ENCODE data around the gene NLGN1.

NLGN1 gene

GRCh38 chr3:173652093-173652492, 254.5 kb downstream of the NLGN1 start:
- no peak for ATAC-seq

GRCh38 chr3:173653781-173654180, 256.2 kb downstream of the NLGN1 start:
- no peak for ATAC-seq
- no peak for TF ChIP-seq ZNF8 (CRISPR knock-in tag; IDR thresholded peaks at IDR 0.05)
- TF ChIP-seq TCF4 (CRISPR knock-in tag; IDR thresholded peaks at IDR 0.05; ENCODE audit: borderline replicate concordance): no peak
- TF ChIP-seq POU6F1 (CRISPR knock-in tag; IDR thresholded peaks at IDR 0.05; ENCODE audit: borderline replicate concordance, low read depth): no peak
- TF ChIP-seq PPARA (CRISPR knock-in tag; IDR thresholded peaks at IDR 0.05; ENCODE audit: borderline replicate concordance): no peak
- no peak for TF ChIP-seq TSHZ2 (CRISPR knock-in tag; IDR thresholded peaks at IDR 0.05)
- TF ChIP-seq GLIS3 (CRISPR knock-in tag; IDR thresholded peaks at IDR 0.05): no peak
- TF ChIP-seq ZNF70 (CRISPR knock-in tag; IDR thresholded peaks at IDR 0.05): no peak

More at GRCh38 chr3:173652093-173652492, 254.5 kb downstream of the NLGN1 start:
- no peak for TF ChIP-seq ZFP3 (CRISPR knock-in tag; IDR thresholded peaks at IDR 0.05)
- TF ChIP-seq BACH2 (CRISPR knock-in tag; IDR thresholded peaks at IDR 0.05; ENCODE audit: borderline replicate concordance): no peak
- no peak for TF ChIP-seq GLIS3 (CRISPR knock-in tag; IDR thresholded peaks at IDR 0.05)
- no peak for TF ChIP-seq ZC3H10 (CRISPR knock-in tag; IDR thresholded peaks at IDR 0.05)
- no peak for TF ChIP-seq TOX (CRISPR knock-in tag; IDR thresholded peaks at IDR 0.05; ENCODE audit: borderline replicate concordance)
- no peak for TF ChIP-seq OSR1 (CRISPR knock-in tag; IDR thresholded peaks at IDR 0.05)

- no peak for ATAC-seq
- TF ChIP-seq CSDC2 (CRISPR knock-in tag; IDR thresholded peaks at IDR 0.05) (no peak), ISL1 (CRISPR knock-in tag; IDR thresholded peaks at IDR 0.05) (peak; percentile 40; the same call in 1 of the 2 replicates)
Observed at GRCh38 chr3:173659972-173660371, 262.4 kb downstream of the NLGN1 start.

- TF ChIP-seq BACH2 (CRISPR knock-in tag; IDR thresholded peaks at IDR 0.05; ENCODE audit: borderline replicate concordance) (no peak), ZFP30 (CRISPR knock-in tag; IDR thresholded peaks at IDR 0.05) (no peak), SNAI2 (CRISPR knock-in tag; IDR thresholded peaks at IDR 0.05) (no peak), ZNF565 (CRISPR knock-in tag; conservative IDR thresholded peaks at IDR 0.05; ENCODE audit: low read depth) (no peak)
- peak; percentile 92 for ATAC-seq
Observed at GRCh38 chr3:173660645-173661299, 263.2 kb downstream of the NLGN1 start.

GRCh38 chr3:173663696-173664111, 266.2 kb downstream of the NLGN1 start:
- TF ChIP-seq ZC3H10 (CRISPR knock-in tag; IDR thresholded peaks at IDR 0.05) (no peak), GLIS3 (CRISPR knock-in tag; IDR thresholded peaks at IDR 0.05) (no peak), ZNF565 (CRISPR knock-in tag; conservative IDR thresholded peaks at IDR 0.05; ENCODE audit: low read depth) (no peak), CSRNP3 (CRISPR knock-in tag; IDR thresholded peaks at IDR 0.05) (no peak), ISL1 (CRISPR knock-in tag; IDR thresholded peaks at IDR 0.05) (no peak), CSDC2 (CRISPR knock-in tag; IDR thresholded peaks at IDR 0.05) (no peak), ZNF8 (CRISPR knock-in tag; IDR thresholded peaks at IDR 0.05) (no peak), ZFP3 (CRISPR knock-in tag; IDR thresholded peaks at IDR 0.05) (no peak), BACH2 (CRISPR knock-in tag; IDR thresholded peaks at IDR 0.05; ENCODE audit: borderline replicate concordance) (no peak), ZNF70 (CRISPR knock-in tag; IDR thresholded peaks at IDR 0.05) (no peak), PATZ1 (CRISPR knock-in tag; IDR thresholded peaks at IDR 0.05; ENCODE audit: borderline replicate concordance) (no peak), ESRRG (CRISPR knock-in tag; IDR thresholded peaks at IDR 0.05) (no peak), SNAI2 (CRISPR knock-in tag; IDR thresholded peaks at IDR 0.05) (no peak), TCF4 (CRISPR knock-in tag; IDR thresholded peaks at IDR 0.05; ENCODE audit: borderline replicate concordance) (no peak), POU6F1 (CRISPR knock-in tag; IDR thresholded peaks at IDR 0.05; ENCODE audit: borderline replicate concordance, low read depth) (no peak), ZFP30 (CRISPR knock-in tag; IDR thresholded peaks at IDR 0.05) (no peak), CREB5 (CRISPR knock-in tag; IDR thresholded peaks at IDR 0.05; ENCODE audit: low read depth) (no peak), ARNTL (CRISPR knock-in tag; IDR thresholded peaks at IDR 0.05; ENCODE audit: borderline replicate concordance, low read depth) (no peak), RARB (CRISPR knock-in tag; IDR thresholded peaks at IDR 0.05) (no peak)
- peak; percentile 58 for ATAC-seq

Data from SK-N-SH treated with all-trans-retinoic acid at 6 μM for 48 hours (cell line).